GM21526 (cell line): ENCODE data around the gene HDAC4.
A peak's percentile ranks its signal among the peaks of the same experiment; 100 is the strongest.

Experiments
- ATAC-seq: cut with Tn5 transposase; IDR thresholded peaks from one replicate; pipeline ENCODE4 v1.9.1; 2021; ENCODE audit warnings: moderate library complexity; ENCODE audit not compliant: unreplicated experiment, low FRiP score

The HDAC4 gene

DNA sequence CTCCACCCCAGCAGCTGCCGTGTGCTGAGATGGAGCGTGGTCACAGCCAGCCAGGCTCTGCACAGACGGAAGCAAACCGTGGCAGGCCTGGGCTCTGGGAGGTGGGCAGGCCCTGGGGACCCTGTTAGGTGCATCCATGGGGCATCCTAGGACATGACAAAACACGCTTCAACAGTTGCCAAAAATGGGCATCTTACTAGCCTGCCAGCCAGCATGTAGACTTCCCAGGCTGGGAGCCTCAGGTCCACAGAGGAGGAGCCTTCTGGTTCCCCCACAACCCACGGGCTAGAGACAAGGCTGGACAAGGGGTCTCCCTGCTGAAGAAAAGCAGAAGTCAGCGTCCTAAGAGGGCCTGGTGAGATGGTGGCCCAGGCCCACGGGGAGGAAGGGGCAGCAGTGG is 139.5 kb downstream of the HDAC4 start:
- ATAC-seq: no peak

GRCh38 chr2:239260546-239261327 is 140.1 kb downstream of the HDAC4 start:
- no peak for ATAC-seq

DNA sequence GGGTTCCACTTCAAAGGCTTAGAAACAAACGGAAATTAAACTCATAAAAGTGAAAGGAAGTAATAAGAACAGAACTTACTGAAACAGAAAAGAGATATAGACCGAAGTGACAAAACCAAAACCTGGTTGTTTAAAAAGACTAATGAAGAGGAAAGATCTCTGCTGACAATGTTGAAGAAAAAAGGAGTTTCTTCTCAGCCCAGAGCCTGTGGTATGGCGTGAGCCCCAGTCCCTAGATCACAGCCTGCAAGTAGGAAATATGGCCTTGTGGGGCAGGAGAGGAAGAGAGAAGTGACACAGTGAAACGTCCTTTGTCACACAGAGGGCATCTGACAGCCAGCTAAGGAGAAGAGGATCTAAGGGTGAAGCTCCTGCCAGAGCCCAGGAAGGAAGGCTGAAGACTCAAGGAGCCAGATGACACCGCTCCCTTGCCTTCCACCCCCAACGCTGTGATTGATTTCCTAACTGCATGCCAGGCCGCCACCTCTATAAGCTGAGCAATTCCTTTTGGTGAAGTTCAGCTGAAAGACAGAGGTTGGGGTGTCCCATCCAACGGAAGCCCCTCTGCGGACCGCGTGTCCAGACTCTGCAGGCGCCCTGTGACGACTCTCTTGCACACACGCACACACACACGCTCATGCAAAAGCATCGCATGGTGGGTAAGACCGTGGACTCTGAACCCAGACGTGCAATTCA is 141.1 kb downstream of the HDAC4 start:
- ATAC-seq: no peak

DNA sequence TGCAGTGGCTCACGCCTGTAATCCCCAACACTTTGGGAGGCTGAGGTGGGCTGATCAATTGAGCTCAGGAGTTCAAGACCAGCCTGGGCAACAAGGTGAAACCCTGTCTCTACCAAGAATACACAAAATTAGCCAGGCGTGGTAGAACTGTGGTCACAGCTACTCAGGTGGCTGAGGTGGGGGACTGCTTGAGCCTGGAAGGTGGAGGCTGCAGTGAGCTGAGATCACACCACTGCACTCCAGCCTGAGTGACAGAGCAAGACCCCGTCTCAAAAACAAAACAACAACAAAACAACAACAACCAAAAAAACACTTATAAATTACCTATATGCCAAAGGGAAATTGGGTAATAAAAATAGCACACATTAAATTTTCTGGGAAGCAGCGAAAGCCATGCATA is 141.6 kb downstream of the HDAC4 start:
- ATAC-seq: no peak

DNA sequence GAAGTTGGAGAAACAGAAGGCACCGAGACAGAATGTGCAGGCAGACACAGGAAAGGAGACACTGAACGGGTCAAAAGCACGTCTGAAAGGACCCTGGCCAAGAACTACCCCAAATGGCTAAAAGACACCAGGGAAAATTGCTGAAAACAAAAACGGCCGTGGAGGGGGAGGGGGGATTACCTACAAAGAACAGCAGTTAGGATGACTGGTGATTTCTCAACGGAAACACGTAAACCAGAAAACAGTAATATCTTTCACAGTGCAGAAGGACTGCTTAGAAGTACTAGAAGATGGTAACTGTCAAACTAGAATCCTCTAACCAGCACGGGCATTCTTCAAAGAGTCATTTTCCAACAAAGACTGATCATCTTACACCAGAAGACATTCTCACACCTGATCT is 142.6 kb downstream of the HDAC4 start:
- no peak for ATAC-seq

DNA sequence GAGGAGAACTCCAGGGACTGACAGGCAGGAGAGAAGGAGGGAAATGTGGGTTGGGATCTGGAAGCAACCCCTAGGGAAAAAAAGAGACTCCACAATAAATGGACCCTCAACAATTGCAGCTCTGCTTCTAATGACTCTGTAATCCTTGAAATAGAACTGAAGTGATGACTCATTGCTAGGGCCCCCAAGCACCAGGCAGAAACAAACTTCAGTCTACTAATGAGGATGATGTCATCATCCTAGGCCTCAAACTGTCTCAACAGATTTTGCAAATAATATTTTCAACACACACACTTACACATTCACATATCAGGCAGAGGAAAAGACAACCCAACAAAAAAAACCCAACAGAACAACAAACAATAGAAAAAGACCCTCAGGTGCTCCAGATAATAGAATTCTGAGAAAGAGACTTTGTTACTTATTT is 143.3 kb downstream of the HDAC4 start:
- ATAC-seq: no peak

- ATAC-seq: no peak
Observed at GRCh38 chr2:239256350-239256743, 144.5 kb downstream of the HDAC4 start.

DNA sequence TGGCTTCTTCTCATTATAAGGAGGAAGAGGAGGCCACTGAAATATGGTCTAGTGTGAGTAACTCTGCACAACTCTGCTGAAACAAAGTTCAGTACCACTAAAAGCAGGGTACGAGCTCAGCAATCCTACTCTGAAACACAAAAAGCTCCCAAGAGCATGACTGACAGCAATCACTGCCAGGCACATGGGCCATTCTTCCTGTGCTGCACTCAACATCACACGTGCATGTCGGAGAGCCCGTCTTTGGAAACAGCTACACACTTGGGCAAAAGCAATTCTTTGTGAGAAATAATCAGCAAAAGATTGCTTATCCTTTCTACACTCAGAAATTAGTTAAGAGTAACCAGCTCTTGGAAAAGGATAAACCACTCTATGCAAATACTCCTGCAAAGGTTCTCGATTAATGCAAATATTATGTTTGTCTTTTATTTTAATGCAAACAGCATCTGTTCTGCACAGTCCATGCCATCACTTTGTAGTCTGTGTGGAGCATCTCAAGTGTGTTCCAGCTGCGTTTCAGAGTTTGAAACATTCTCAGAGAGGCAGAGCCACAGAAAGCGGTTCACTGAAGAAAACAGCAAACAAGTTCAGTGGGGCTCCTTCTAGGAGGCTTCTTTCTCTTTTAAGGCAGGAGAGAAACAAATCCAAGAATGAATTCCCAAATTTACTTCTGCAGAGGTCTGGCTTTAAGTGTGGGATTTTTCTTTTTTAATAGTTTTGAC is 145.0 kb downstream of the HDAC4 start:
- no peak for ATAC-seq

DNA sequence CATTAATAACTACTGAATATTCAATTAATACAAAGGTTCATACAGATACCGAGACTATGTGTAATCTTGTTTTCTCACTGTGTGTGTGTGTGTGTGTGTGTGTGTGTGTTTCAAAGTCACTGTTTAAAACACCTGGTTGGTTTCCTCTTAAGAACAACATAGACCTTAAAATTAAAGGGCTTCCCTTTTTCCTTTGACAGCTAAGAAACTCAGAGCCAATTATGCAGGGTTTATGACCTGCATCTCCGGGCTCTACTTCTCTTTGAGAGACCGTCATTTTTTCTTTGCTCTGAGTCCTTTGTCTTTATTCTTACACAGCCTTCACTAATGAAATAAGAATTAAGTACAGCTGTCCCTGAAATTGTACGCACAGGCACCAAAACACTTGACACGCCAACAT is 145.6 kb downstream of the HDAC4 start:
- ATAC-seq: no peak

DNA sequence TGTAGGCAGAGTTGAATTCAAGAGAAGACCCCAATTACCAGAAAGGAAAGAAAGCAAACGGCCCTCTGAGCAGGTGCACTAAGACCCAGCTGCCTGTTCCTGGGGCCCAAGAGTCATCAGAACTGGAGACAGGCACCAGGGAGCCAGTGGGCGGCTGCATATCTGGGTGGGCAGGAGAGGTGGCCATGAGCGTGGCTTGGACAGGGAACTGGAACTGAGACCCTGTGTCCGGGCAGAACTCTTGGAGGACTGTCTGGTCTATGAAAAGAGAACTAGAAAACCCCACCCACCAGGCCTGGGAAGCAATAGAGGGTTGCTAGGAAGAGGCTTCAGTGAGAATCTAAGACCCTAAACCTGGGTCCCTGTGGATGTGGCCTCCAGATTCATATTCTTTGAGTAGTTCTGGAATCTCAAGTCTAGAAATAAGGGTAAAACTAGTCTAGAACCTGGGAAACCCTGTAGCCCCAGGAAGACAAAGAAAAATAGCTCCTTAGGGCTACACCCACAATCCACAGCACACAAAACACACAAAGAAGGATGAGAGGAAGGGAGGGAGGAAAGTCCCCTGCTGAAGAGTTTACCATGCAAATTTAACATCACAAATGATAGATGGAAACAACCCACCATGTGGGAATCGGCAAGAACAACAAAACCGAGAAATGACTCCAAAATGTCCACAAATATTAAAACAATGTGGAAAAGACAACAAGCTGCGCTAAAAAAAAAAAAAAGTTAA is 147.0 kb downstream of the HDAC4 start:
- peak; percentile 19 for ATAC-seq

GRCh38 chr2:239253264-239253663 is 147.6 kb downstream of the HDAC4 start:
- ATAC-seq: peak; percentile 71

DNA sequence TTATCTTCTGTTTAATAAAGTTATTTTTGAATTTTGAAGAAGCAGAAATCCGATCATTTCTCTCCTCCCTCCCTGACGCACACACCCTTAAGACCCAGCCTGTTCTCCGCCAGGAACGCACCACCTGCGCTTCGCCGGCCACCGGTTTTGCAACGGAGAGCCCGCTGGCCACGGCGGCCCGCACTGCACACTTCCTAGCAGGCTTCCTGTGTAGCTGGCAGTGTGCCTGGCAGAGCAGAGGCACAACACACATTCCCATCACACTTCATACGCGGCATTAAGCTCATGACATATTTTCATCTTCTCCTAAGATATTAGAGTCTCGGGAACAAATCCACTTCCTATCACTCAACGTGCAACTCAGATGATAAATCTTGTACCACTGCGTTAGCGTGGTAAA is 148.0 kb downstream of the HDAC4 start:
- ATAC-seq: no peak

DNA sequence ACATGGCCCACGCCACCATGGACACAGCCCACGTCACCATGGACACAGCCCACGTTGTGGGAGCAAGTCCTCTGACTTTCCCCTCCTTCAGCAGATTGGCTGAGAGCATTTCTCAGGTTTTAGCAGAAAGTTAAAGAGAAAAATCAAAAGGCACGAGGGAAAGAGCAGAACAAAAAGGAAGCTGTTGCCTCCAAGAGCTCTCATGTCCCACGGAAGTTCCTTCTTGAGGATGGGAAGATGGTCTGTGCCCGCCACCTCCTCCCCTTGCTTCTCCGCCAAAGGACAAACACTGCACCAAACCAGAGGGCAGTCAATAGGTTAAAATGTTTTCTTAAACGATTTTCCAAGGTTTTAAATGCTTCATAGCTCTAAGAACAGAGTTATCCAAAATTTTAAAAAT is 148.4 kb downstream of the HDAC4 start:
- ATAC-seq: no peak

DNA sequence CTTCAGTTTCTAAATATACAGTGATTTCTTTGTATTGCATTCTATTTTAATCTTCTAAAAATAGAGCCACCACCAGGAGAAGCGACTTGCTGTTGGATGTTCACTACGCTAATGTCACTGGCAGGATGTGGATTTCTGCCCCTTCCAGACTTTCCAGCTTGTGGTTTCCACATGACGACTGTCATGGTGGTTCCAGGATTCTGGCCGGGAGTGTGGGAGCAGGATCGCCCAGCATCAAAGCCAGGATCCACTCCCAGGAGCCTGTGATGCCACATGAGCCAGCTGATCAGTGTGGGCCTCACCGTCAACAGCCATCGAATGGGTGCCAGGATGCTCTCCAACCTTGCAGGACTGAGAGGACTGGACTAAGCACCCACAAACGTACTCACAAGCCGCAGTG is 148.8 kb downstream of the HDAC4 start:
- no peak for ATAC-seq

GRCh38 chr2:239250216-239251081 is 150.4 kb downstream of the HDAC4 start:
- ATAC-seq: no peak

- no peak for ATAC-seq
Observed at GRCh38 chr2:239249776-239250175, 151.0 kb downstream of the HDAC4 start.

- no peak for ATAC-seq
Observed at GRCh38 chr2:239249048-239249447, 151.8 kb downstream of the HDAC4 start.

- ATAC-seq: no peak
Observed at GRCh38 chr2:239247401-239248245, 153.2 kb downstream of the HDAC4 start.

DNA sequence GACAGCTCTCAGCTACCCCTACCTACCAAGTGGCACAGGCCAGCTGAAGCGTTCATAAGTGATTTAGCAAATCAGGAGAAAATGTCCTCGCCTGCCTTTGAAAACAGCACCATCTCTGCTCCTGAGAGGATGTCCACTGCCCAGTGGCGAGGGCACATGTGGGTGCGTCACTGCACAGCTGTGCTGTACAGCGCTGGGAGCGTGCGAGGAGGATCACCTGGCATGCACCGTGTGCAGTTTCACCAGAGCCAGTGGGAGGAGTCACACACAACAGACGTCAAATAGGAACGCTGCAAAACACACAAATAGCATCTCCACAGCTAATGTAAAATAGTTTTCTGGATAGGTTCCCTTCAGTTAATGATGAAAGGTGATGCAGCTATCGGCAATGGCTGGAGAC is 154.1 kb downstream of the HDAC4 start:
- ATAC-seq: no peak
